Measurements from ENCODE around the gene LVRN.

DNA sequence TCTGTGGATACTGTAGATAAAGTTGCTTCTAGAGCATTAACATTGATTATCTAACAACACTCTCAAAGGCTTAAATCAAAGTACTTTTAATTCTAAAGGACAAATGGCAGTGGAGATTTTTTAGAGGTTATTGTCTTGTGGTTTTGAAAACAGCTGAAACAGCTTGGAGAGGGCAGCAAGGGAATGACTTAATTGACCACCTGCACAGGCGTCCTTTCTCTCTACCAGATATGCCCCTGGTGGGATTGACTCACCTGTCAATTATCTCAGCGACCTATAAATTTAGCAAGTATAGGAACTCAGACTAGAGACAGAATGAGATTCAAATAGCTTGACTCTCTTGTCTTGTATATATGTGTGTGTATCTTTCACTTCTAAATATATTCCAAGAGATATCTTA is 83.5 kb downstream of the LVRN start:
- TF ChIP-seq, protein P1, sequence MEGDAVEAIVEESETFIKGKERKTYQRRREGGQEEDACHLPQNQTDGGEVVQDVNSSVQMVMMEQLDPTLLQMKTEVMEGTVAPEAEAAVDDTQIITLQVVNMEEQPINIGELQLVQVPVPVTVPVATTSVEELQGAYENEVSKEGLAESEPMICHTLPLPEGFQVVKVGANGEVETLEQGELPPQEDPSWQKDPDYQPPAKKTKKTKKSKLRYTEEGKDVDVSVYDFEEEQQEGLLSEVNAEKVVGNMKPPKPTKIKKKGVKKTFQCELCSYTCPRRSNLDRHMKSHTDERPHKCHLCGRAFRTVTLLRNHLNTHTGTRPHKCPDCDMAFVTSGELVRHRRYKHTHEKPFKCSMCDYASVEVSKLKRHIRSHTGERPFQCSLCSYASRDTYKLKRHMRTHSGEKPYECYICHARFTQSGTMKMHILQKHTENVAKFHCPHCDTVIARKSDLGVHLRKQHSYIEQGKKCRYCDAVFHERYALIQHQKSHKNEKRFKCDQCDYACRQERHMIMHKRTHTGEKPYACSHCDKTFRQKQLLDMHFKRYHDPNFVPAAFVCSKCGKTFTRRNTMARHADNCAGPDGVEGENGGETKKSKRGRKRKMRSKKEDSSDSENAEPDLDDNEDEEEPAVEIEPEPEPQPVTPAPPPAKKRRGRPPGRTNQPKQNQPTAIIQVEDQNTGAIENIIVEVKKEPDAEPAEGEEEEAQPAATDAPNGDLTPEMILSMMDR (conservative IDR thresholded peaks at IDR 0.05; ENCODE audit: low read depth in 2 of 2), result no peak
- TF ChIP-seq JUNB (IDR thresholded peaks at IDR 0.05; ENCODE audit: unreplicated experiment), result no peak
